Vagina (tissue), 2 donors: Measurements from ENCODE around the gene PLA2G2D. TPM values are rescaled to one million over a fixed set of nuclear protein-coding genes. Genes with fewer than 3 reads are reported as not detected.

ENCODE experiments used
- DNase-seq, 2 donors: peaks; one replicate each; pipeline ENCODE4 v3.0.0-alpha.2; 2017; ENCODE audit errors: extremely low spot score in 2 of 2
- H3K27ac ChIP-seq: fragments of 200-600 bp; sonication (generic); one replicate; pipeline ENCODE4 v1.5.1; 2019
- H3K27me3 ChIP-seq: fragments of 200-600 bp; sonication (generic); one replicate; pipeline ENCODE4 v1.5.1; 2019
- H3K36me3 ChIP-seq, 2 donors: fragments of 200-600 bp; sonication (generic); one replicate each; pipeline ENCODE4 v1.5.1; 2017 to 2019
- H3K4me1 ChIP-seq: fragments of 200-600 bp; sonication (generic); one replicate; pipeline ENCODE4 v1.5.1; 2019
- H3K4me3 ChIP-seq, 2 donors: fragments of 200-600 bp; sonication (generic); 1 replicate in 1 of 2; 2 replicates in 1 of 2; pipeline ENCODE4 v1.5.1; 2016 to 2019
- H3K9me3 ChIP-seq: fragments of 200-600 bp; sonication (generic); one replicate; pipeline ENCODE4 v1.5.1; 2019
- CTCF ChIP-seq, 3 experiments: fragments of 450-650 bp in 2 of 3; fragments of 200-600 bp in 1 of 3; sonication (generic) in 1 of 3; IDR thresholded peaks; one replicate each; pipeline ENCODE4 v1.5.1; 2017 to 2019; ENCODE audit warnings: antibody characterized with exemption in 3 of 3, mild to moderate bottlenecking in 2 of 3, moderate library complexity in 2 of 3
- POLR2A ChIP-seq, 2 donors: fragments of 450-650 bp; IDR thresholded peaks; one replicate each; pipeline ENCODE4 v1.6.1; 2017; ENCODE audit warnings: antibody characterized with exemption in 2 of 2, mild to moderate bottlenecking in 2 of 2, moderate library complexity in 2 of 2
- POLR2AphosphoS5 ChIP-seq, 2 donors: sonication (generic); formaldehyde crosslinking; IDR thresholded peaks; one replicate each; pipeline ENCODE4 v1.9.0; 2017; ENCODE audit warnings: antibody characterized with exemption in 2 of 2, mild to moderate bottlenecking in 2 of 2, low read depth in 1 of 2; ENCODE audit not compliant: insufficient read depth in 1 of 2
- intact Hi-C: fragments of 100-400 bp; cut with DNase I; formaldehyde crosslinking; loops from one replicate; pipeline ENCODE4 v1.15.1; 2023
- total RNA-seq: library from RNA; depleted of rRNA; stranded (reverse); fragments of >200 nt; gene quantifications from one replicate; pipeline ENCODE4 v1.2.3, GENCODE V29; 2016

The PLA2G2D gene
- total RNA-seq, 1 donor from 2014 or later: not detected

DNA sequence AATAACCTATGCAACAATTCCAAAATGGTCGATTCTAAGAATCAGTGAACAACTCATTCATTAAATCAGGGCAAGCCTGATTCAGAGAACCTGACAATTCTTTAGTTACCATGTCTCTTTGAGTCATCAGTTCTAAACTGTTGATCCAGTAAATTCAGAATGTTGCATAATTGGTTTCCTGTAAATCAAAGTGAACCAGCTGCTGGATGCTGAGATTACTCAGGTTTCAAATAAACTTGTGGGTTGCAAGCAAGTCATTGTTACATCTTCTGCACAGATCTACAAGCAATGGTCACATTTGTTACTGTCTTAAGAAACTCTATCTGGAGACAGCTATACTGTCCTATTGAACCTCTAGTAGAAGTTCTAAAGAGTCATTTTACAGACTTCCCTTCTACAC lies 16.5 kb downstream of the PLA2G2D start:
- intact Hi-C loops: no loop called here
- no peak overlapping the region for H3K27ac ChIP-seq
- H3K36me3 ChIP-seq: no peaks in the 10 kb centered on the region
- H3K9me3 ChIP-seq: no peaks in the 10 kb centered on the region
- no peak for DNase-seq
- H3K4me1 ChIP-seq: peaks cover 16% of the 10 kb centered on the region
- H3K27me3 ChIP-seq: no peaks in the 10 kb centered on the region
- TF ChIP-seq POLR2AphosphoS5 (IDR thresholded peaks at IDR 0.05; ENCODE audit: insufficient read depth in 1 of 2, low read depth in 1 of 2): peak in 1 of 2 donors; percentile 81
- no peak for TF ChIP-seq POLR2A (IDR thresholded peaks at IDR 0.05)
- no peak overlapping the region for H3K4me3 ChIP-seq

DNA sequence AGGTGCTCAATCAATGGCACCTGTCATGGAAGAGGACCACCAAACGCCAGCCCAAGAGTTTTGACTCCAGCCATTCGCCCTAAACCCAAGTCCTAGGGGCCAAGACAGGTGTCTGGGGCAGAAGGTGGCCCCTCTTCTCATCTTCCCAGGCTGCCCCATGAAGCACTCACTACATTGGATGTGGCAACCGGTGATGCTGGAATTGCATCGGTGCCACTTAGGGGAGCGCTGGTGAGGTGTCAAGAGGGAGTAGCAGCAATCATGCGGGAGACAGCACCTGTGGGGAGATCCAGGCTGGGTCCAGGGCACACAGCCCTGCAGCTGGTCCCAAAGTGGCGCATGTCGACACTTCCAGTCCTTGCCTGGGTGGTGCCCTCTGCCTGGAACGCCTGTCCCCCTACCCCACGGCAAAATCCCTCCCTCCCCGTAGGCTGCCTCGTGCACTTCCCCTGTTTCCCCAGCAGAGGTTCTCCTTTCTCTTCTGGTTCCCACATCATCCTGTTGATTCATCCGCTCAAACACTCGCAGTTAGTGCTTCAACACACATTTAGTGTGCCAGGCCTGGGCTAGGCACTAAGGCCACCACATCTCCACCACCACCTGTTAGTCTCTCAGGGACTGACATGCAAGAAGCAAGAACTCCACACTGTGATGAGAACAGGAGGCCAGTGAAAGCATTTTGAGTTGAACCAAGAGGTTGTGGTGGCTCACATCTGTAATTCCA lies 18.5 kb downstream of the PLA2G2D start:
- Histone ChIP-seq H3K27me3 (no peaks in the 10 kb centered on the region), H3K36me3 (no peaks in the 10 kb centered on the region), H3K27ac (peak overlapping the region; percentile 15), H3K9me3 (no peaks in the 10 kb centered on the region), H3K4me3 (no peak overlapping the region), H3K4me1 (peaks cover 17% of the 10 kb centered on the region)
- TF ChIP-seq CTCF (IDR thresholded peaks at IDR 0.05) (peak in 2 of 3 experiments; percentile 28 to 47), POLR2A (IDR thresholded peaks at IDR 0.05) (no peak)
- DNase-seq: no peak
- intact Hi-C loops: no loop called here

DNA sequence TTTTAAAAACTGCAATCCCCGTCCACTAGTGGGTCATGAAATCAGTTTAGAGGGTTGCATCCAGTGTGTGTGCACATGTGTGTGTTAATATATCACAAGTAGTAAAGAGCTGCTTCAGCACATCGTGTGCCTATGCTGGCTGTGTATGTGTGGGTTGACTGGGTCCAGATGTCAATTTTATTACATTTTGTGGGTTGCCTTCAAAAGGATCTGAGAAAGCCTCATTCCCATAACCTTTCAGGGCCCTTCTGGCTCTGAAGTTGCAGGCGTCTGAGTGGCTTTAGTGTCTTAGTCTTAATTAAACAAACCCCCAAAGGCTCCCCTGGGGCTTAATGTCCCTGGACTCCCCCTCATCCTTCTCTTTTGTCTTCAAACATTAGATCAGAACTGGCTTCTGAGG lies 19.8 kb downstream of the PLA2G2D start:
- Histone ChIP-seq H3K9me3 (no peaks in the 10 kb centered on the region), H3K27me3 (no peaks in the 10 kb centered on the region), H3K4me3 (no peak overlapping the region), H3K4me1 (peaks cover 29% of the 10 kb centered on the region), H3K36me3 (no peaks in the 10 kb centered on the region), H3K27ac (peak overlapping the region; percentile 27)
- no peak for TF ChIP-seq POLR2A (IDR thresholded peaks at IDR 0.05)
- no peak for TF ChIP-seq POLR2AphosphoS5 (IDR thresholded peaks at IDR 0.05; ENCODE audit: insufficient read depth in 1 of 2, low read depth in 1 of 2)
- TF ChIP-seq CTCF (IDR thresholded peaks at IDR 0.05): no peak
- no peak for DNase-seq
- intact Hi-C loops: no loop called here

DNA sequence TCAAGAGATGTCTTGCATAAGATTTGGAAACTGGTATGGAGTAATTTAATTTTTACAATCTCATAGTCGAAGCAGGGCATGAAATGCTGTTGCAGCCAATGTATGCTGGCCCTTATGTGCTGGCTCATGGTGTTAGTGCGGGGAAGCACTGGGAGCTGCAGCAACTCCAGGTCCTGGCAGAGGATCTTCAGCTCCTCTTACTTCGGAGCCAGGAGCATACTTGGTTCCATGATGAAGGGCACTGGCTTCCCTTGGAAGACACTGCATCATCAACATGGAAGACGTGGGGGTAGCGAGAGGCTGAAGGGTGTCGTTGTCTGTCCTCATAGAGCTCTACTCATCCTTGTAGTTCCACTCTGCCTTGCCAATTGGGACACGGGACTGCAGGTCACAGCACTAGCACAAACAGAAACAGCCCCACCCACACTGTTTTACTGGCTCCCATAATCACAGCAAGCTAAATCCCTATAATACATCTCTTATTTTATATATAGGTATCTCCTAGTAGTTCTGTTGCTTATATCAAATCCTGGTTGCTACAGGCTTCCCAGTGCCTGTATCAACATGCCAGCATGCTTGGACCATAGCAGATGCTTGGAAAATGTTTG lies 22.4 kb downstream of the PLA2G2D start:
- Histone ChIP-seq H3K27me3 (no peaks in the 10 kb centered on the region), H3K9me3 (no peaks in the 10 kb centered on the region), H3K36me3 (no peaks in the 10 kb centered on the region), H3K4me1 (peaks cover 22% of the 10 kb centered on the region), H3K27ac (no peak overlapping the region), H3K4me3 (no peak overlapping the region)
- DNase-seq: no peak
- intact Hi-C loops: no loop called here
- TF ChIP-seq POLR2AphosphoS5 (IDR thresholded peaks at IDR 0.05; ENCODE audit: insufficient read depth in 1 of 2, low read depth in 1 of 2): no peak
- TF ChIP-seq POLR2A (IDR thresholded peaks at IDR 0.05): no peak
- TF ChIP-seq CTCF (IDR thresholded peaks at IDR 0.05): no peak

DNA sequence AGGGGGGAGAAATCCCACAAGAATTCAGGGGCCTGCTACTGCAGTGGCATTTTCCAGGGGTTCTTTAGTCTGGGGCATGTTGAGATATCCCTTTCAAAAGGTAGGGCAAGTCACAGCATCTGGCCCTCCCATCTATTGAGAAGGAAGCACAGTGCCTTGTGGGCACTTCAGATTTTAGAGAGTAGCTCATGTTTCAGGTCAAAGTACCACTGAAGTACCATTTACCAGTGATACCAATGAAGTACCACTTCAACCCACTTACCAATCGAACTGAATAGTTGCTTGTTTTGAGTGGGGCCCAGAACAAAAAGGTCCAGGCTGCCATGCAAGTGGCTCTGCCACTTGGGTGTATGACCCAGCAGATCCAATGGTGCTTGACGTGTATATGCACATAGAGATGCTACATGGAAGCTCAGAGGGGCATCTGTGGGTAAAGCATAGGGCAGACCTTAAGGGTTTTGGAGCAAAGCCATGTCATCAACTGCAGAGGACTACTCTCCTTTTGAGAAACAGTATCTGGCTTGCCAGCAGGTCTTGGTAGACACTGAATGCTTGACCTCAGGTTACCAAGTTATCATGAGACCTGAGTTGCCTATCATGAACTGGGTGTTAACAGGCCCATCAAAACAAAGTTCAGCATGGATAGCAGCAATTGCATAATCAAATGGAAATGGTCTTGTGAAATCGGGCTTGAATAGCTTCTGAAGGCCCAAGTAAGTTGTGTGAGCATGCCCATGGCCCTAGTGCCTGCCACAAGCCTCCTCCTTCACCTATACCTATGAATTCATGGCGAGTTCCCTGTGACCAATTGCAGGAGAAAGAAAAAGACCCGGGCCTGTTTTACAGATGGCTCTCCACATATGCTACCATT lies 23.5 kb downstream of the PLA2G2D start:
- no peak for DNase-seq
- intact Hi-C loops: no loop called here
- Histone ChIP-seq H3K9me3 (no peaks in the 10 kb centered on the region), H3K4me3 (no peak overlapping the region), H3K27ac (peak overlapping the region; percentile 67), H3K36me3 (no peaks in the 10 kb centered on the region), H3K27me3 (no peaks in the 10 kb centered on the region), H3K4me1 (peaks cover 22% of the 10 kb centered on the region)
- TF ChIP-seq POLR2A (IDR thresholded peaks at IDR 0.05): no peak
- no peak for TF ChIP-seq POLR2AphosphoS5 (IDR thresholded peaks at IDR 0.05; ENCODE audit: insufficient read depth in 1 of 2, low read depth in 1 of 2)
- TF ChIP-seq CTCF (IDR thresholded peaks at IDR 0.05): no peak
